WI38 (cell line): Measurements from ENCODE around the gene TMEM171.

Experiments used
- H3K4me3 ChIP-seq: 2 replicates; pipeline ENCODE4 v1.5.1; 2011; ENCODE audit warnings: low read depth, mild to moderate bottlenecking, control low read depth, low read length
- TF ChIP-seq, protein P1 (sequence below): IDR thresholded peaks from 2 replicates; pipeline ENCODE4 v1.5.1; 2012; ENCODE audit warnings: low read depth, mild to moderate bottlenecking, control low read depth, low read length

Gene TMEM171

GRCh38 chr5:73119451-73120157 is 771 bp upstream of the TMEM171 start:
- TF ChIP-seq, protein P1, sequence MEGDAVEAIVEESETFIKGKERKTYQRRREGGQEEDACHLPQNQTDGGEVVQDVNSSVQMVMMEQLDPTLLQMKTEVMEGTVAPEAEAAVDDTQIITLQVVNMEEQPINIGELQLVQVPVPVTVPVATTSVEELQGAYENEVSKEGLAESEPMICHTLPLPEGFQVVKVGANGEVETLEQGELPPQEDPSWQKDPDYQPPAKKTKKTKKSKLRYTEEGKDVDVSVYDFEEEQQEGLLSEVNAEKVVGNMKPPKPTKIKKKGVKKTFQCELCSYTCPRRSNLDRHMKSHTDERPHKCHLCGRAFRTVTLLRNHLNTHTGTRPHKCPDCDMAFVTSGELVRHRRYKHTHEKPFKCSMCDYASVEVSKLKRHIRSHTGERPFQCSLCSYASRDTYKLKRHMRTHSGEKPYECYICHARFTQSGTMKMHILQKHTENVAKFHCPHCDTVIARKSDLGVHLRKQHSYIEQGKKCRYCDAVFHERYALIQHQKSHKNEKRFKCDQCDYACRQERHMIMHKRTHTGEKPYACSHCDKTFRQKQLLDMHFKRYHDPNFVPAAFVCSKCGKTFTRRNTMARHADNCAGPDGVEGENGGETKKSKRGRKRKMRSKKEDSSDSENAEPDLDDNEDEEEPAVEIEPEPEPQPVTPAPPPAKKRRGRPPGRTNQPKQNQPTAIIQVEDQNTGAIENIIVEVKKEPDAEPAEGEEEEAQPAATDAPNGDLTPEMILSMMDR = no peak
- H3K4me3 ChIP-seq = peak overlapping the region; percentile 67

- TF ChIP-seq, protein P1 = no peak
- H3K4me3 ChIP-seq = peak overlapping the region; percentile 67
These were observed 716 bp downstream of the TMEM171 start for GRCh38 chr5:73121119-73121463.

- H3K4me3 ChIP-seq = no peak overlapping the region
- TF ChIP-seq, protein P1 = no peak
These were observed 2.8 kb downstream of the TMEM171 start for GRCh38 chr5:73122875-73123810.

DNA sequence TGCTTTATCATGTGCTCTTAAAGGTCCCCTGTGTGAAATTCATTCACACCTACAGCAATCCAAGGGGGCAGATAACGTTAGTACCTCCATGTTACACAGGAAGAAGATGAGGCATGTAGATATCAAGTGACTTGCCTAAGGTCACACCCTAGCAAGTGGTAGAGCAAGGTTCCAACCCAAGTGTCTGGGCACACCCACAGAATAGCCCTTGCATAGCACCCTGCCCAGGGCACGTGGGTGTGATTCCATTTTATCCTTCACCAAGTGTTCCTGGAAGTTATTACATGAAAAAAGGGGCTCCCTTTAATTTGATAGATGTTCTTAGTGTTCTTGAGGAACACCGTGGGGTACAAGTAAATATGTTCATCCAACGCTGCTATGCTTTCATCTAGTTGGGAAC is 4.9 kb downstream of the TMEM171 start:
- H3K4me3 ChIP-seq = no peak overlapping the region
- TF ChIP-seq, protein P1 = no peak

GRCh38 chr5:73126381-73126780 is 6.0 kb downstream of the TMEM171 start:
- no peak overlapping the region for H3K4me3 ChIP-seq
- TF ChIP-seq, protein P1 = no peak

GRCh38 chr5:73126957-73127356 is 6.6 kb downstream of the TMEM171 start:
- no peak overlapping the region for H3K4me3 ChIP-seq
- TF ChIP-seq, protein P1 = no peak

DNA sequence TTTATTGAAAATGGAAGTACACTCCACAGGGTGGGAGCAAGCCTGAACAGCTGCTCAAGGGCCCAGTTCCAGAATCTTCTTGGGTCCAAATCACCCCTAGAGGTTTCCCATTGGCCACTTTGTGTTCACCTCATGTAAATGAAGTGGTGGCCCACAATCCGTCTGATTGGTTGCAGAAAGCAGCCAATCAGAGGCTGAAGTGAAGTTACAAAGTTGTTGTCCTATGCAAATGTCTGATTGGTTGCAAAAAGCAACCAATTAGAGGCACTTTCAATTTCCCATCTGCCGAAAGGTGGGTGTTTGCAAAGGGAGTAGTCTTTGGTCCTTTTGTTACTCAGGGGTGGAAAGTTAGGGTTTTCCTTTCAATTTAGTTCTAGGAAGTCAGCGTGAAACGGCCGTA is 8.8 kb downstream of the TMEM171 start:
- no peak overlapping the region for H3K4me3 ChIP-seq
- TF ChIP-seq, protein P1 = no peak
